K562 (cell line): ENCODE measurements around the gene PCF11. TPM values are rescaled to one million over a fixed set of nuclear protein-coding genes. Genes with fewer than 3 reads are reported as not detected.

ENCODE experiments used
- ARID1B ChIP-seq: fragments of 450-650 bp; IDR thresholded peaks from 2 replicates; pipeline ENCODE4 v1.6.1; 2016; ENCODE audit warnings: antibody characterized with exemption, mild to moderate bottlenecking, inconsistent platforms
- CREM ChIP-seq: IDR thresholded peaks from 2 replicates; pipeline ENCODE4 v1.6.1; 2014; ENCODE audit warnings: antibody characterized with exemption, low read depth
- FIP1L1 ChIP-seq: fragments of 200-400 bp; formaldehyde crosslinking; IDR thresholded peaks from 2 replicates; pipeline ENCODE4 v1.6.1; 2018; ENCODE audit warnings: mild to moderate bottlenecking, low read depth, low read length; ENCODE audit not compliant: poor library complexity, severe bottlenecking
- HNRNPLL ChIP-seq: fragments of 200-400 bp; formaldehyde crosslinking; IDR thresholded peaks from 2 replicates; pipeline ENCODE4 v1.6.1; 2017; ENCODE audit warnings: low read length, low read depth, mild to moderate bottlenecking; ENCODE audit not compliant: poor library complexity, severe bottlenecking
- LARP7 ChIP-seq: fragments of 450-650 bp; IDR thresholded peaks from 2 replicates; pipeline ENCODE4 v1.6.1; 2016
- RBBP5 ChIP-seq: fragments of 200-600 bp; sonication (generic); IDR thresholded peaks from 2 replicates; pipeline ENCODE4 v1.6.1; 2012; ENCODE audit warnings: borderline replicate concordance, mild to moderate bottlenecking, low read length, control low read depth, inconsistent platforms; ENCODE audit not compliant: insufficient read depth, poor library complexity, severe bottlenecking
- SMARCE1 ChIP-seq: fragments of 450-650 bp; IDR thresholded peaks from 2 replicates; pipeline ENCODE4 v1.7.1; 2016; ENCODE audit warnings: mild to moderate bottlenecking
- SP1 ChIP-seq: sonication (generic); formaldehyde crosslinking; IDR thresholded peaks from 2 replicates; pipeline ENCODE4 v1.8.1; 2022; ENCODE audit warnings: mild to moderate bottlenecking, missing genetic modification reagents
- SPI1 ChIP-seq: IDR thresholded peaks from 2 replicates; pipeline ENCODE4 v1.6.1; 2011; ENCODE audit warnings: low read depth, low read length, control low read depth, borderline replicate concordance
- TAF1 ChIP-seq: IDR thresholded peaks from 2 replicates; pipeline ENCODE4 v1.6.1; 2011; ENCODE audit warnings: mild to moderate bottlenecking, low read length, moderate library complexity; ENCODE audit not compliant: insufficient read depth, control insufficient read depth, severe bottlenecking; ENCODE audit errors: extremely low read depth
- TCF3 ChIP-seq: sonication (generic); formaldehyde crosslinking; IDR thresholded peaks from 2 replicates; pipeline ENCODE4 v1.4.0; 2020; ENCODE audit warnings: mild to moderate bottlenecking, missing genetic modification reagents
- TEAD1 ChIP-seq, 2 experiments: fragments of 450-650 bp in 1 of 2; sonication (generic) in 1 of 2; formaldehyde crosslinking; IDR thresholded peaks; 2 replicates each; pipeline versions ENCODE4 v1.4.0 to v1.8.0; 2020 to 2022; ENCODE audit warnings: mild to moderate bottlenecking in 2 of 2, missing genetic modification reagents in 1 of 2
- TSC22D4 ChIP-seq: fragments of 450-650 bp; IDR thresholded peaks from 2 replicates; pipeline ENCODE4 v1.6.1; 2016; ENCODE audit warnings: missing genetic modification characterization, missing biosample characterization, control low read depth
- ZNF445 ChIP-seq: fragments of 250-450 bp; sonication (Bioruptor Pico); IDR thresholded peaks from 2 replicates; pipeline ENCODE4 v1.4.0; 2020; ENCODE audit warnings: low read depth, mild to moderate bottlenecking, moderate library complexity
- ZNF584 ChIP-seq: fragments of 200-800 bp; sonication (Bioruptor generic); IDR thresholded peaks from 2 replicates; pipeline ENCODE4 v1.6.1; 2016; ENCODE audit warnings: low read depth, mild to moderate bottlenecking, missing genetic modification characterization, missing compliant biosample characterization
- polyA plus RNA-seq, 8 experiments: library from polyadenylated mRNA; depleted of rRNA in 4 of 8; stranded (reverse) in 5 of 8; unstranded in 3 of 8; fragments of >200 nt; fragmentation: Nextera tagmentation in 2 of 8; fragmentation: Illumina TruSeq in 1 of 8; extraction: Ambion mirVana in 2 of 8; extraction: Trizol in 1 of 8; gene quantifications; 2 replicates each; pipeline versions ENCODE4 v1.2.1 to v1.2.3, GENCODE V29; 2011 to 2014; ENCODE audit warnings: inconsistent platforms in 1 of 8, missing spikeins in 1 of 8
- total RNA-seq, 7 experiments: library from RNA; depleted of rRNA in 6 of 7; stranded (reverse); fragments of >200 nt in 6 of 7; fragmentation: Illumina TruSeq in 2 of 7; extraction: Trizol in 2 of 7; gene quantifications; 2 replicates each; pipeline versions ENCODE4 v1.2.1 to v1.2.3, GENCODE V29; 2011 to 2021; ENCODE audit warnings: low replicate concordance in 1 of 7
- TF ChIP-seq, protein P1 (sequence below): fragments of 450-650 bp; conservative IDR thresholded peaks from 2 replicates; pipeline ENCODE4 v1.6.1; 2016; ENCODE audit warnings: missing genetic modification characterization, low read depth, mild to moderate bottlenecking, control low read depth, missing compliant biosample characterization
- TF ChIP-seq, protein P2 (sequence below): sonication (generic); formaldehyde crosslinking; IDR thresholded peaks from 2 replicates; pipeline ENCODE4 v1.8.0; 2022; ENCODE audit warnings: mild to moderate bottlenecking, missing genetic modification reagents
- TF ChIP-seq, protein P3 (sequence below), 2 experiments: IDR thresholded peaks; 2 replicates each; pipeline ENCODE4 v1.6.1; 2012; ENCODE audit warnings: improper control_type of control experiment in 2 of 2, low read depth in 2 of 2, low read length in 2 of 2, borderline replicate concordance in 1 of 2

PCF11 gene
- total and polyA plus RNA-seq, 9 of the 15 experiments (the other 6 are each of a cell fraction or from before 2014, with no cell fraction given), result 9.3 to 91.6 (median 54.4) TPM

- TF ChIP-seq SMARCE1, result peak; percentile 35; the same call in 1 of the 2 replicates
- TF ChIP-seq, protein P1, sequence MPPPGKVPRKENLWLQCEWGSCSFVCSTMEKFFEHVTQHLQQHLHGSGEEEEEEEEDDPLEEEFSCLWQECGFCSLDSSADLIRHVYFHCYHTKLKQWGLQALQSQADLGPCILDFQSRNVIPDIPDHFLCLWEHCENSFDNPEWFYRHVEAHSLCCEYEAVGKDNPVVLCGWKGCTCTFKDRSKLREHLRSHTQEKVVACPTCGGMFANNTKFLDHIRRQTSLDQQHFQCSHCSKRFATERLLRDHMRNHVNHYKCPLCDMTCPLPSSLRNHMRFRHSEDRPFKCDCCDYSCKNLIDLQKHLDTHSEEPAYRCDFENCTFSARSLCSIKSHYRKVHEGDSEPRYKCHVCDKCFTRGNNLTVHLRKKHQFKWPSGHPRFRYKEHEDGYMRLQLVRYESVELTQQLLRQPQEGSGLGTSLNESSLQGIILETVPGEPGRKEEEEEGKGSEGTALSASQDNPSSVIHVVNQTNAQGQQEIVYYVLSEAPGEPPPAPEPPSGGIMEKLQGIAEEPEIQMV, result 0 out of 2 replicates have a peak, but pooled peaks have one; percentile 12
- TF ChIP-seq HNRNPLL, result peak; percentile 40
- 0 out of 2 replicates have a peak, but pooled peaks have one; percentile 20 for TF ChIP-seq LARP7
- no peak for TF ChIP-seq ZNF445 (CRISPR knock-in tag)
- 0 out of 4 replicates have a peak, but pooled peaks of 1 of the 2 experiments have one; percentile 38 for TF ChIP-seq TEAD1 (CRISPR knock-in tag; IDR thresholded peaks at IDR 0.05)
- TF ChIP-seq ZNF584 (CRISPR knock-in tag), result no peak
- TF ChIP-seq, protein P2, sequence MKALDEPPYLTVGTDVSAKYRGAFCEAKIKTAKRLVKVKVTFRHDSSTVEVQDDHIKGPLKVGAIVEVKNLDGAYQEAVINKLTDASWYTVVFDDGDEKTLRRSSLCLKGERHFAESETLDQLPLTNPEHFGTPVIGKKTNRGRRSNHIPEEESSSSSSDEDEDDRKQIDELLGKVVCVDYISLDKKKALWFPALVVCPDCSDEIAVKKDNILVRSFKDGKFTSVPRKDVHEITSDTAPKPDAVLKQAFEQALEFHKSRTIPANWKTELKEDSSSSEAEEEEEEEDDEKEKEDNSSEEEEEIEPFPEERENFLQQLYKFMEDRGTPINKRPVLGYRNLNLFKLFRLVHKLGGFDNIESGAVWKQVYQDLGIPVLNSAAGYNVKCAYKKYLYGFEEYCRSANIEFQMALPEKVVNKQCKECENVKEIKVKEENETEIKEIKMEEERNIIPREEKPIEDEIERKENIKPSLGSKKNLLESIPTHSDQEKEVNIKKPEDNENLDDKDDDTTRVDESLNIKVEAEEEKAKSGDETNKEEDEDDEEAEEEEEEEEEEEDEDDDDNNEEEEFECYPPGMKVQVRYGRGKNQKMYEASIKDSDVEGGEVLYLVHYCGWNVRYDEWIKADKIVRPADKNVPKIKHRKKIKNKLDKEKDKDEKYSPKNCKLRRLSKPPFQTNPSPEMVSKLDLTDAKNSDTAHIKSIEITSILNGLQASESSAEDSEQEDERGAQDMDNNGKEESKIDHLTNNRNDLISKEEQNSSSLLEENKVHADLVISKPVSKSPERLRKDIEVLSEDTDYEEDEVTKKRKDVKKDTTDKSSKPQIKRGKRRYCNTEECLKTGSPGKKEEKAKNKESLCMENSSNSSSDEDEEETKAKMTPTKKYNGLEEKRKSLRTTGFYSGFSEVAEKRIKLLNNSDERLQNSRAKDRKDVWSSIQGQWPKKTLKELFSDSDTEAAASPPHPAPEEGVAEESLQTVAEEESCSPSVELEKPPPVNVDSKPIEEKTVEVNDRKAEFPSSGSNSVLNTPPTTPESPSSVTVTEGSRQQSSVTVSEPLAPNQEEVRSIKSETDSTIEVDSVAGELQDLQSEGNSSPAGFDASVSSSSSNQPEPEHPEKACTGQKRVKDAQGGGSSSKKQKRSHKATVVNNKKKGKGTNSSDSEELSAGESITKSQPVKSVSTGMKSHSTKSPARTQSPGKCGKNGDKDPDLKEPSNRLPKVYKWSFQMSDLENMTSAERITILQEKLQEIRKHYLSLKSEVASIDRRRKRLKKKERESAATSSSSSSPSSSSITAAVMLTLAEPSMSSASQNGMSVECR (CRISPR knock-in tag), result no peak
- TF ChIP-seq TCF3 (CRISPR knock-in tag), result no peak
- 0 out of 2 replicates have a peak, but pooled peaks have one; percentile 11 for TF ChIP-seq ARID1B
- no peak for TF ChIP-seq TSC22D4 (tag)
- TF ChIP-seq TAF1, result peak; percentile 37
- peak; percentile 33 for TF ChIP-seq CREM
- peak; percentile 88 for TF ChIP-seq RBBP5
- no peak; the same call in 1 of the 2 replicates for TF ChIP-seq SP1 (CRISPR knock-in tag)
- TF ChIP-seq, protein P3, sequence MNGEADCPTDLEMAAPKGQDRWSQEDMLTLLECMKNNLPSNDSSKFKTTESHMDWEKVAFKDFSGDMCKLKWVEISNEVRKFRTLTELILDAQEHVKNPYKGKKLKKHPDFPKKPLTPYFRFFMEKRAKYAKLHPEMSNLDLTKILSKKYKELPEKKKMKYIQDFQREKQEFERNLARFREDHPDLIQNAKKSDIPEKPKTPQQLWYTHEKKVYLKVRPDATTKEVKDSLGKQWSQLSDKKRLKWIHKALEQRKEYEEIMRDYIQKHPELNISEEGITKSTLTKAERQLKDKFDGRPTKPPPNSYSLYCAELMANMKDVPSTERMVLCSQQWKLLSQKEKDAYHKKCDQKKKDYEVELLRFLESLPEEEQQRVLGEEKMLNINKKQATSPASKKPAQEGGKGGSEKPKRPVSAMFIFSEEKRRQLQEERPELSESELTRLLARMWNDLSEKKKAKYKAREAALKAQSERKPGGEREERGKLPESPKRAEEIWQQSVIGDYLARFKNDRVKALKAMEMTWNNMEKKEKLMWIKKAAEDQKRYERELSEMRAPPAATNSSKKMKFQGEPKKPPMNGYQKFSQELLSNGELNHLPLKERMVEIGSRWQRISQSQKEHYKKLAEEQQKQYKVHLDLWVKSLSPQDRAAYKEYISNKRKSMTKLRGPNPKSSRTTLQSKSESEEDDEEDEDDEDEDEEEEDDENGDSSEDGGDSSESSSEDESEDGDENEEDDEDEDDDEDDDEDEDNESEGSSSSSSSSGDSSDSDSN (IDR thresholded peaks at IDR 0.05; ENCODE audit: borderline replicate concordance in 1 of 2, low read depth in 2 of 2, low read length in 2 of 2), result peak; percentile 78 to 95; a peak in 3 of 4 replicates
- TF ChIP-seq FIP1L1, result no peak
- peak; percentile 74; the same call in 1 of the 2 replicates for TF ChIP-seq SPI1
Measured at GRCh38 chr11:83194281-83195142, 37.6 kb downstream of the PCF11 start (continued).
